Activated CD4-positive, alpha-beta T cell treated with anti-CD3 and anti-CD28 coated beads, Interleukin-2, amount 10 ng/mL, durations not matched to agents 7 days and 5 days (primary cell): ENCODE measurements around the gene KMT5B. TPM values are rescaled to one million over a fixed set of nuclear protein-coding genes. Genes with fewer than 3 reads are reported as not detected.
A peak's percentile ranks its signal among the peaks of the same experiment; 100 is the strongest.

Source experiments
- CTCF ChIA-PET: fragments of 350-600 bp; sonication (Branson Sonifier 250); formaldehyde crosslinking; loops from one replicate; lab custom pipeline; 2021; ENCODE audit warnings: antibody characterized with exemption; lab: Charles Lee
- POLR2A ChIA-PET: fragments of 350-600 bp; sonication (Branson Sonifier 250); formaldehyde crosslinking; loops from one replicate; lab custom pipeline; 2021; ENCODE audit warnings: antibody characterized with exemption; lab: Charles Lee
- DNase-seq: peaks from one replicate; pipeline ENCODE4 v3.0.0-alpha.2; 2020
- H3K27ac Mint-ChIP-seq: one replicate; pipeline ENCODE4 v1.8.0; 2021; ENCODE audit warnings: mild to moderate bottlenecking, moderate library complexity, mixed read lengths
- H3K27me3 Mint-ChIP-seq: one replicate; pipeline ENCODE4 v1.8.0; 2021; ENCODE audit warnings: mixed read lengths
- H3K36me3 Mint-ChIP-seq: one replicate; pipeline ENCODE4 v1.8.0; 2021; ENCODE audit warnings: low read depth, mixed read lengths
- H3K4me1 Mint-ChIP-seq: one replicate; pipeline ENCODE4 v1.8.0; 2021; ENCODE audit warnings: mixed read lengths
- H3K4me3 Mint-ChIP-seq: one replicate; pipeline ENCODE4 v1.8.0; 2021; ENCODE audit warnings: mild to moderate bottlenecking, moderate library complexity, mixed read lengths
- H3K9me3 Mint-ChIP-seq: one replicate; pipeline ENCODE4 v1.8.0; 2021; ENCODE audit warnings: mixed read lengths
- total RNA-seq, 2 experiments: library from RNA; stranded (reverse); gene quantifications; one replicate each; pipeline ENCODE4 v1.2.3, GENCODE V29; 2021

KMT5B gene
- total RNA-seq, 2 experiments from 2014 or later = 28.1 to 28.5 TPM

- Mint-ChIP-seq H3K27ac (peak overlapping the region; percentile 41), H3K9me3 (no peaks in the 10 kb centered on the region), H3K36me3 (no peaks in the 10 kb centered on the region), H3K4me1 (peaks cover 27% of the 10 kb centered on the region), H3K4me3 (peak overlapping the region; percentile 72), H3K27me3 (peaks cover 21% of the 10 kb centered on the region)
- no peak for DNase-seq
- POLR2A ChIA-PET = no interaction called here
- CTCF ChIA-PET = no interaction called here
These were observed 1.3 kb upstream of the KMT5B start for GRCh38 chr11:68214173-68215086.

- Mint-ChIP-seq H3K4me3 (peak overlapping the region; percentile 72), H3K27ac (peak overlapping the region; percentile 62), H3K36me3 (no peaks in the 10 kb centered on the region), H3K27me3 (peaks cover 21% of the 10 kb centered on the region), H3K9me3 (no peaks in the 10 kb centered on the region), H3K4me1 (peaks cover 32% of the 10 kb centered on the region)
- ChIA-PET POLR2A (no interaction called here), CTCF (no interaction called here)
- peak; percentile 76 for DNase-seq
These were observed 568 bp upstream of the KMT5B start for GRCh38 chr11:68213555-68214172.

- Mint-ChIP-seq H3K27ac (peak overlapping the region; percentile 88), H3K27me3 (peaks cover 18% of the 10 kb centered on the region), H3K9me3 (no peaks in the 10 kb centered on the region), H3K4me1 (peaks cover 34% of the 10 kb centered on the region), H3K4me3 (peak overlapping the region; percentile 84), H3K36me3 (no peaks in the 10 kb centered on the region)
- peak; percentile 63 for DNase-seq
- ChIA-PET POLR2A (interaction anchor here (0.6 kb wide), 1 partner anchor 45 kb away, joined by 3 read pairs; no protein-coding TSS in a partner anchor), CTCF (interaction anchor here (0.8 kb wide), 1 partner anchor 1679 kb away, joined by 3 read pairs; no protein-coding TSS in a partner anchor)
These were observed 518 bp downstream of the KMT5B start for GRCh38 chr11:68212421-68213134.

GRCh38 chr11:68211546-68211945 lies 1.6 kb downstream of the KMT5B start:
- H3K4me1 Mint-ChIP-seq = peaks cover 39% of the 10 kb centered on the region
- H3K9me3 Mint-ChIP-seq = no peaks in the 10 kb centered on the region
- CTCF ChIA-PET = interaction anchor here (0.8 to 1.4 kb wide), 2 partner anchors 23 to 1678 kb away, joined by 3 read pairs; no protein-coding TSS in a partner anchor
- peak overlapping the region; percentile 84 for H3K4me3 Mint-ChIP-seq
- DNase-seq = no peak
- H3K27ac Mint-ChIP-seq = peak overlapping the region; percentile 88
- POLR2A ChIA-PET = interaction anchor here (0.7 kb wide), 1 partner anchor 71 kb away, joined by 4 read pairs; no protein-coding TSS in a partner anchor
- H3K36me3 Mint-ChIP-seq = no peaks in the 10 kb centered on the region
- H3K27me3 Mint-ChIP-seq = peaks cover 14% of the 10 kb centered on the region

- peaks cover 33% of the 10 kb centered on the region for H3K4me1 Mint-ChIP-seq
- H3K9me3 Mint-ChIP-seq = no peaks in the 10 kb centered on the region
- no peak overlapping the region for H3K27ac Mint-ChIP-seq
- POLR2A ChIA-PET = no interaction called here
- CTCF ChIA-PET = interaction anchor here (1.3 kb wide), 1 partner anchor 175 kb away, joined by 3 read pairs; no protein-coding TSS in a partner anchor
- no peaks in the 10 kb centered on the region for H3K36me3 Mint-ChIP-seq
- no peak overlapping the region for H3K4me3 Mint-ChIP-seq
- no peaks in the 10 kb centered on the region for H3K27me3 Mint-ChIP-seq
- peak; percentile 46 for DNase-seq
These were observed 6.9 kb downstream of the KMT5B start for GRCh38 chr11:68206211-68206610.

- ChIA-PET CTCF (interaction anchor here (0.8 kb wide), 1 partner anchor 53 kb away, joined by 3 read pairs; no protein-coding TSS in a partner anchor), POLR2A (interaction anchor here (0.6 kb wide), 1 partner anchor 92 kb away, joined by 3 read pairs; no protein-coding TSS in a partner anchor)
- Mint-ChIP-seq H3K9me3 (no peaks in the 10 kb centered on the region), H3K27me3 (no peaks in the 10 kb centered on the region), H3K36me3 (no peaks in the 10 kb centered on the region), H3K4me1 (peaks cover 25% of the 10 kb centered on the region), H3K27ac (no peak overlapping the region), H3K4me3 (no peak overlapping the region)
- no peak for DNase-seq
These were observed 8.7 kb downstream of the KMT5B start for GRCh38 chr11:68204402-68204801.

GRCh38 chr11:68202165-68202564 lies 10.9 kb downstream of the KMT5B start:
- ChIA-PET CTCF (interaction anchor here (0.6 kb wide), 1 partner anchor 134 kb away, joined by 3 read pairs; no protein-coding TSS in a partner anchor), POLR2A (no interaction called here)
- Mint-ChIP-seq H3K4me3 (no peak overlapping the region), H3K27ac (no peak overlapping the region), H3K9me3 (no peaks in the 10 kb centered on the region), H3K27me3 (no peaks in the 10 kb centered on the region), H3K4me1 (peaks cover 17% of the 10 kb centered on the region), H3K36me3 (no peaks in the 10 kb centered on the region)
- no peak for DNase-seq

GRCh38 chr11:68201492-68201891 lies 11.6 kb downstream of the KMT5B start:
- Mint-ChIP-seq H3K4me3 (no peak overlapping the region), H3K27me3 (no peaks in the 10 kb centered on the region), H3K9me3 (no peaks in the 10 kb centered on the region), H3K4me1 (peaks cover 13% of the 10 kb centered on the region), H3K27ac (no peak overlapping the region), H3K36me3 (no peaks in the 10 kb centered on the region)
- ChIA-PET CTCF (no interaction called here), POLR2A (no interaction called here)
- no peak for DNase-seq

GRCh38 chr11:68200639-68201038 lies 12.5 kb downstream of the KMT5B start:
- DNase-seq = no peak
- Mint-ChIP-seq H3K9me3 (no peaks in the 10 kb centered on the region), H3K27me3 (no peaks in the 10 kb centered on the region), H3K4me3 (no peak overlapping the region), H3K36me3 (no peaks in the 10 kb centered on the region), H3K27ac (no peak overlapping the region), H3K4me1 (peaks cover 6% of the 10 kb centered on the region)
- ChIA-PET CTCF (no interaction called here), POLR2A (no interaction called here)

- ChIA-PET POLR2A (no interaction called here), CTCF (no interaction called here)
- no peak overlapping the region for H3K27ac Mint-ChIP-seq
These were observed 13.7 kb downstream of the KMT5B start for GRCh38 chr11:68199295-68199987.

GRCh38 chr11:68196219-68196618 lies 16.9 kb downstream of the KMT5B start:
- Mint-ChIP-seq H3K27ac (no peak overlapping the region), H3K36me3 (no peaks in the 10 kb centered on the region), H3K4me3 (no peak overlapping the region), H3K9me3 (no peaks in the 10 kb centered on the region), H3K4me1 (peaks cover 9% of the 10 kb centered on the region), H3K27me3 (no peaks in the 10 kb centered on the region)
- DNase-seq = no peak
- CTCF ChIA-PET = no interaction called here
- POLR2A ChIA-PET = no interaction called here

More at GRCh38 chr11:68199295-68199987, 13.7 kb downstream of the KMT5B start:
- Mint-ChIP-seq H3K9me3 (no peaks in the 10 kb centered on the region), H3K27me3 (no peaks in the 10 kb centered on the region), H3K4me1 (peaks cover 3% of the 10 kb centered on the region), H3K4me3 (no peak overlapping the region), H3K36me3 (no peaks in the 10 kb centered on the region)
- DNase-seq = no peak
